AG04449 (cell line): ENCODE measurements around the gene TRMT6.

Experiments used
- CTCF ChIA-PET: fragments of 350-600 bp; formaldehyde crosslinking; extraction: SDS; loops from one replicate; lab custom pipeline; 2021; ENCODE audit warnings: antibody characterized with exemption; lab: Yijun Ruan, JAX
- POLR2A ChIA-PET: fragments of 400-600, 350-600 bp; formaldehyde crosslinking; extraction: SDS; loops from one replicate; lab custom pipeline; 2020; ENCODE audit warnings: antibody characterized with exemption, inconsistent platforms; lab: Yijun Ruan, JAX
- DNase-seq: peaks from one replicate; pipeline ENCODE4 v3.0.0-alpha.2; 2010; ENCODE audit warnings: low read depth, low spot score
- H3K4me3 ChIP-seq: 2 replicates; pipeline ENCODE4 v1.5.1; 2011; ENCODE audit warnings: low read depth, mild to moderate bottlenecking, control low read depth, low read length
- CTCF ChIP-seq: IDR thresholded peaks from one replicate; pipeline ENCODE4 v1.5.1; 2011; ENCODE audit warnings: mild to moderate bottlenecking, moderate library complexity, low read length, control low read depth, inconsistent platforms; ENCODE audit not compliant: insufficient read depth; ENCODE audit errors: missing control alignments

The TRMT6 gene

GRCh38 chr20:5919626-5920544 lies 30.4 kb downstream of the TRMT6 start:
- ChIA-PET CTCF (interaction anchor here (0.5 to 1.1 kb wide), 2 partner anchors 122 to 154 kb away, joined by 3 to 4 read pairs; no protein-coding TSS in a partner anchor), POLR2A (no interaction called here)
- H3K4me3 ChIP-seq = no peak overlapping the region
- DNase-seq = no peak
- TF ChIP-seq CTCF = no peak

- no peak overlapping the region for H3K4me3 ChIP-seq
- ChIA-PET CTCF (interaction anchor here (1.1 kb wide), 1 partner anchor 155 kb away, joined by 4 read pairs; no protein-coding TSS in a partner anchor), POLR2A (no interaction called here)
- no peak for DNase-seq
- no peak for TF ChIP-seq CTCF
Observed at GRCh38 chr20:5918856-5919625, 31.3 kb downstream of the TRMT6 start.

GRCh38 chr20:5914859-5915258 lies 35.5 kb downstream of the TRMT6 start:
- no peak for TF ChIP-seq CTCF
- ChIA-PET CTCF (interaction anchor here (0.7 to 1.3 kb wide), 2 partner anchors 18 to 669 kb away, joined by 3 read pairs; no protein-coding TSS in a partner anchor), POLR2A (no interaction called here)
- no peak overlapping the region for H3K4me3 ChIP-seq
- DNase-seq = no peak

- H3K4me3 ChIP-seq = no peak overlapping the region
- POLR2A ChIA-PET = no interaction called here
- no peak for DNase-seq
- CTCF ChIA-PET = interaction anchor here (1.1 kb wide), 1 partner anchor 18 kb away, joined by 3 read pairs; no protein-coding TSS in a partner anchor
- TF ChIP-seq CTCF = no peak
Observed at GRCh38 chr20:5913166-5913565, 37.2 kb downstream of the TRMT6 start.

GRCh38 chr20:5910186-5910585 lies 40.1 kb downstream of the TRMT6 start:
- POLR2A ChIA-PET = no interaction called here
- DNase-seq = no peak
- CTCF ChIA-PET = interaction anchor here (0.7 kb wide), 1 partner anchor 804 kb away, joined by 3 read pairs; no protein-coding TSS in a partner anchor
- no peak overlapping the region for H3K4me3 ChIP-seq
- TF ChIP-seq CTCF = no peak

- no peak overlapping the region for H3K4me3 ChIP-seq
- CTCF ChIA-PET = no interaction called here
- POLR2A ChIA-PET = no interaction called here
- TF ChIP-seq CTCF = no peak
- no peak for DNase-seq
Observed at GRCh38 chr20:5908981-5909380, 41.4 kb downstream of the TRMT6 start.
